HepG2 (cell line): ENCODE data around the gene TTLL6. TPM values are rescaled to one million over a fixed set of nuclear protein-coding genes. Genes with fewer than 3 reads are reported as not detected.
A peak's percentile ranks its signal among the peaks of the same experiment; 100 is the strongest.

Experiments used
- AGO2 ChIP-seq: fragments of 200-400 bp; formaldehyde crosslinking; optimal IDR thresholded peaks from 2 replicates; pipeline ENCODE3; 2017; ENCODE audit warnings: mild to moderate bottlenecking, low read depth, low read length, moderate library complexity
- ATF2 ChIP-seq: sonication (generic); formaldehyde crosslinking; IDR thresholded peaks from 2 replicates; pipeline ENCODE4 v1.4.0; 2020; ENCODE audit warnings: missing genetic modification reagents
- HNRNPH1 ChIP-seq: fragments of 200-400 bp; formaldehyde crosslinking; optimal IDR thresholded peaks from 2 replicates; pipeline ENCODE3; 2017; ENCODE audit warnings: mild to moderate bottlenecking, low read depth, low read length
- KLF15 ChIP-seq: sonication (generic); formaldehyde crosslinking; IDR thresholded peaks from 2 replicates; pipeline ENCODE4 v1.8.1; 2023; ENCODE audit warnings: borderline replicate concordance, mild to moderate bottlenecking, inconsistent platforms, missing genetic modification reagents, mixed read lengths
- NFATC3 ChIP-seq: sonication (generic); formaldehyde crosslinking; IDR thresholded peaks from 2 replicates; pipeline ENCODE4 v1.5.1; 2020; ENCODE audit warnings: mild to moderate bottlenecking, missing genetic modification reagents
- PLSCR1 ChIP-seq: sonication (generic); formaldehyde crosslinking; IDR thresholded peaks from 2 replicates; pipeline ENCODE4 v1.5.0; 2020; ENCODE audit warnings: missing genetic modification reagents, mild to moderate bottlenecking, borderline replicate concordance
- SP1 ChIP-seq, 2 experiments: fragments of 450-650 bp in 1 of 2; sonication (generic) in 1 of 2; formaldehyde crosslinking in 1 of 2; IDR thresholded peaks; 2 replicates each; pipeline versions ENCODE4 v1.4.0 to v1.6.1; 2016 to 2020; ENCODE audit warnings: missing genetic modification reagents in 1 of 2
- SRSF1 ChIP-seq: fragments of 200-400 bp; formaldehyde crosslinking; optimal IDR thresholded peaks from 2 replicates; pipeline ENCODE3; 2017; ENCODE audit warnings: mild to moderate bottlenecking, low read depth, low read length, moderate library complexity
- STAT6 ChIP-seq: sonication (generic); formaldehyde crosslinking; IDR thresholded peaks from 2 replicates; pipeline ENCODE4 v1.4.0; 2020; ENCODE audit warnings: missing genetic modification reagents, mild to moderate bottlenecking, borderline replicate concordance
- ZNF260 ChIP-seq: sonication (generic); formaldehyde crosslinking; IDR thresholded peaks from 2 replicates; pipeline ENCODE4 v1.4.0; 2020; ENCODE audit warnings: missing genetic modification reagents, low read depth, mild to moderate bottlenecking, borderline replicate concordance
- ZNF580 ChIP-seq: IDR thresholded peaks from 2 replicates; pipeline ENCODE4 v1.6.1; 2016; ENCODE audit warnings: low read depth, borderline replicate concordance
- ZNF704 ChIP-seq: sonication (generic); formaldehyde crosslinking; IDR thresholded peaks from 2 replicates; pipeline ENCODE4 v1.8.1; 2023; ENCODE audit warnings: mild to moderate bottlenecking, inconsistent platforms, moderate library complexity, missing genetic modification reagents, borderline replicate concordance
- ZSCAN12 ChIP-seq: sonication (generic); formaldehyde crosslinking; IDR thresholded peaks from 2 replicates; pipeline ENCODE4 v1.9.0; 2021; ENCODE audit warnings: mild to moderate bottlenecking, missing genetic modification reagents
- polyA plus RNA-seq, 8 experiments: library from polyadenylated mRNA; depleted of rRNA in 3 of 8; stranded (reverse) in 7 of 8; unstranded in 1 of 8; fragments of >200 nt; fragmentation: Illumina TruSeq in 4 of 8; extraction: Trizol in 4 of 8; gene quantifications; 2 replicates each; pipeline versions ENCODE4 v1.2.1 to v1.2.3, GENCODE V29; 2011 to 2016; ENCODE audit warnings: low read depth in 4 of 8, missing spikeins in 1 of 8, mixed read lengths in 1 of 8; ENCODE audit not compliant: insufficient read depth in 1 of 8
- total RNA-seq, 5 experiments: library from RNA; depleted of rRNA; stranded (reverse); fragments of >200 nt; fragmentation: Illumina TruSeq; extraction: Trizol; gene quantifications; 2 replicates each; pipeline ENCODE4 v1.2.3, GENCODE V29; 2016; ENCODE audit warnings: low read depth in 1 of 5
- TF ChIP-seq, protein P1 (sequence below): sonication (generic); formaldehyde crosslinking; IDR thresholded peaks from 2 replicates; pipeline ENCODE4 v1.9.0; 2022; ENCODE audit warnings: missing genetic modification reagents, mild to moderate bottlenecking, borderline replicate concordance
- TF ChIP-seq, protein P2 (sequence below): sonication (generic); formaldehyde crosslinking; IDR thresholded peaks from 2 replicates; pipeline ENCODE4 v1.8.0; 2022; ENCODE audit warnings: mild to moderate bottlenecking, missing genetic modification reagents

The TTLL6 gene
- total and polyA plus RNA-seq, 2 of the 13 experiments (the other 11 are each of a cell fraction or from before 2014, with no cell fraction given) = 0.04 to 0.08 TPM

GRCh38 chr17:48830840-48831548, 14.0 kb upstream of the TTLL6 start, which contains the start of gene CALCOCO2 (continued):
- TF ChIP-seq, protein P1, sequence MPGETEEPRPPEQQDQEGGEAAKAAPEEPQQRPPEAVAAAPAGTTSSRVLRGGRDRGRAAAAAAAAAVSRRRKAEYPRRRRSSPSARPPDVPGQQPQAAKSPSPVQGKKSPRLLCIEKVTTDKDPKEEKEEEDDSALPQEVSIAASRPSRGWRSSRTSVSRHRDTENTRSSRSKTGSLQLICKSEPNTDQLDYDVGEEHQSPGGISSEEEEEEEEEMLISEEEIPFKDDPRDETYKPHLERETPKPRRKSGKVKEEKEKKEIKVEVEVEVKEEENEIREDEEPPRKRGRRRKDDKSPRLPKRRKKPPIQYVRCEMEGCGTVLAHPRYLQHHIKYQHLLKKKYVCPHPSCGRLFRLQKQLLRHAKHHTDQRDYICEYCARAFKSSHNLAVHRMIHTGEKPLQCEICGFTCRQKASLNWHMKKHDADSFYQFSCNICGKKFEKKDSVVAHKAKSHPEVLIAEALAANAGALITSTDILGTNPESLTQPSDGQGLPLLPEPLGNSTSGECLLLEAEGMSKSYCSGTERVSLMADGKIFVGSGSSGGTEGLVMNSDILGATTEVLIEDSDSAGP (CRISPR knock-in tag) = peak; percentile 92
- no peak for TF ChIP-seq ZNF260 (CRISPR knock-in tag)
- no peak for TF ChIP-seq PLSCR1
- TF ChIP-seq NFATC3 (CRISPR knock-in tag) = peak; percentile 76; the same call in 1 of the 2 replicates
- TF ChIP-seq AGO2 = peak; percentile 68
- TF ChIP-seq STAT6 (CRISPR knock-in tag) = peak; percentile 68; the same call in 1 of the 2 replicates
- peak; percentile 52 for TF ChIP-seq SRSF1
- TF ChIP-seq HNRNPH1 = no peak
- peak; percentile 80; the same call in 1 of the 2 replicates for TF ChIP-seq ZNF704 (CRISPR knock-in tag)
- 0 out of 2 replicates have a peak, but pooled peaks have one; percentile 8 for TF ChIP-seq ATF2 (CRISPR knock-in tag)
- peak; percentile 52 for TF ChIP-seq ZNF580 (CRISPR knock-in tag)
- TF ChIP-seq ZSCAN12 (CRISPR knock-in tag) = no peak
- TF ChIP-seq SP1 (IDR thresholded peaks at IDR 0.05) = no peak
- peak; percentile 99 for TF ChIP-seq SP1 (CRISPR knock-in tag; IDR thresholded peaks at IDR 0.05)
- TF ChIP-seq KLF15 (CRISPR knock-in tag) = peak; percentile 40; the same call in 1 of the 2 replicates
- TF ChIP-seq, protein P2, sequence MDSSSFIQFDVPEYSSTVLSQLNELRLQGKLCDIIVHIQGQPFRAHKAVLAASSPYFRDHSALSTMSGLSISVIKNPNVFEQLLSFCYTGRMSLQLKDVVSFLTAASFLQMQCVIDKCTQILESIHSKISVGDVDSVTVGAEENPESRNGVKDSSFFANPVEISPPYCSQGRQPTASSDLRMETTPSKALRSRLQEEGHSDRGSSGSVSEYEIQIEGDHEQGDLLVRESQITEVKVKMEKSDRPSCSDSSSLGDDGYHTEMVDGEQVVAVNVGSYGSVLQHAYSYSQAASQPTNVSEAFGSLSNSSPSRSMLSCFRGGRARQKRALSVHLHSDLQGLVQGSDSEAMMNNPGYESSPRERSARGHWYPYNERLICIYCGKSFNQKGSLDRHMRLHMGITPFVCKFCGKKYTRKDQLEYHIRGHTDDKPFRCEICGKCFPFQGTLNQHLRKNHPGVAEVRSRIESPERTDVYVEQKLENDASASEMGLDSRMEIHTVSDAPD (CRISPR knock-in tag) = 0 out of 2 replicates have a peak, but pooled peaks have one; percentile 39
